ENCODE data around the gene MEGF11.

MEGF11 gene

DNA sequence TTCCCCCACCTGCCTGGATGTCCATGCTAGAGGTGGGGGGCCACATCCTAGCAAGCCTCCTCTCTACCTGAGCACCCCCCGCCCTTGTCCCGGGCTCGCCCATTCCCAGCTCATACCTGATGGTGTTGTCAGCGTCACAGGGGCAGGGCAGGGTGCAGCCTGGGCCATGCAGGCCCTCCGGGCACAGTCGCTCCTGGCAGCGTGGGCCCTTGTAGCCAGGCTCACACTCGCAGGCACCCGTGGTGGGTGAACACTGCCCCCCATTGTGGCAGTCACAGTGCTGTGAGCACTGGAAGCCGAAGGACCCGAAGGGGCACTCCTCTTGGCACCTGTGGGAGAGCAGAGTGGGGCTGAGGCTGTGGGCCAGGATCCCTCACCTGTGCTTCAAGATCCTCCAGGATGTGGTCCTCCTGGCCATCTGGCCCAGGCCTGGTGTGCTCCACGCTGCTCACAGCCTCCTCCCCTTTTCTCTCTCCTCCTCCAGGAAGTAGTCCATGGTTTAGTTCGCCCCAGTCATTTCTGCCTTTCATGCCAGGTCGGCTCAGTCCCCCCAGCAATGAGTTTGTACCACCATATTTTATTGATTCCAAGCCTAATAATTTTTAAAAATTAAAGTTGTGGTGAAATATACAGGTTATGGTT is 288.6 kb downstream of the MEGF11 start:
- TF ChIP-seq, protein P1, sequence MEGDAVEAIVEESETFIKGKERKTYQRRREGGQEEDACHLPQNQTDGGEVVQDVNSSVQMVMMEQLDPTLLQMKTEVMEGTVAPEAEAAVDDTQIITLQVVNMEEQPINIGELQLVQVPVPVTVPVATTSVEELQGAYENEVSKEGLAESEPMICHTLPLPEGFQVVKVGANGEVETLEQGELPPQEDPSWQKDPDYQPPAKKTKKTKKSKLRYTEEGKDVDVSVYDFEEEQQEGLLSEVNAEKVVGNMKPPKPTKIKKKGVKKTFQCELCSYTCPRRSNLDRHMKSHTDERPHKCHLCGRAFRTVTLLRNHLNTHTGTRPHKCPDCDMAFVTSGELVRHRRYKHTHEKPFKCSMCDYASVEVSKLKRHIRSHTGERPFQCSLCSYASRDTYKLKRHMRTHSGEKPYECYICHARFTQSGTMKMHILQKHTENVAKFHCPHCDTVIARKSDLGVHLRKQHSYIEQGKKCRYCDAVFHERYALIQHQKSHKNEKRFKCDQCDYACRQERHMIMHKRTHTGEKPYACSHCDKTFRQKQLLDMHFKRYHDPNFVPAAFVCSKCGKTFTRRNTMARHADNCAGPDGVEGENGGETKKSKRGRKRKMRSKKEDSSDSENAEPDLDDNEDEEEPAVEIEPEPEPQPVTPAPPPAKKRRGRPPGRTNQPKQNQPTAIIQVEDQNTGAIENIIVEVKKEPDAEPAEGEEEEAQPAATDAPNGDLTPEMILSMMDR (IDR thresholded peaks at IDR 0.05; ENCODE audit: insufficient read depth, low read length): no peak
- TF ChIP-seq, protein P2, sequence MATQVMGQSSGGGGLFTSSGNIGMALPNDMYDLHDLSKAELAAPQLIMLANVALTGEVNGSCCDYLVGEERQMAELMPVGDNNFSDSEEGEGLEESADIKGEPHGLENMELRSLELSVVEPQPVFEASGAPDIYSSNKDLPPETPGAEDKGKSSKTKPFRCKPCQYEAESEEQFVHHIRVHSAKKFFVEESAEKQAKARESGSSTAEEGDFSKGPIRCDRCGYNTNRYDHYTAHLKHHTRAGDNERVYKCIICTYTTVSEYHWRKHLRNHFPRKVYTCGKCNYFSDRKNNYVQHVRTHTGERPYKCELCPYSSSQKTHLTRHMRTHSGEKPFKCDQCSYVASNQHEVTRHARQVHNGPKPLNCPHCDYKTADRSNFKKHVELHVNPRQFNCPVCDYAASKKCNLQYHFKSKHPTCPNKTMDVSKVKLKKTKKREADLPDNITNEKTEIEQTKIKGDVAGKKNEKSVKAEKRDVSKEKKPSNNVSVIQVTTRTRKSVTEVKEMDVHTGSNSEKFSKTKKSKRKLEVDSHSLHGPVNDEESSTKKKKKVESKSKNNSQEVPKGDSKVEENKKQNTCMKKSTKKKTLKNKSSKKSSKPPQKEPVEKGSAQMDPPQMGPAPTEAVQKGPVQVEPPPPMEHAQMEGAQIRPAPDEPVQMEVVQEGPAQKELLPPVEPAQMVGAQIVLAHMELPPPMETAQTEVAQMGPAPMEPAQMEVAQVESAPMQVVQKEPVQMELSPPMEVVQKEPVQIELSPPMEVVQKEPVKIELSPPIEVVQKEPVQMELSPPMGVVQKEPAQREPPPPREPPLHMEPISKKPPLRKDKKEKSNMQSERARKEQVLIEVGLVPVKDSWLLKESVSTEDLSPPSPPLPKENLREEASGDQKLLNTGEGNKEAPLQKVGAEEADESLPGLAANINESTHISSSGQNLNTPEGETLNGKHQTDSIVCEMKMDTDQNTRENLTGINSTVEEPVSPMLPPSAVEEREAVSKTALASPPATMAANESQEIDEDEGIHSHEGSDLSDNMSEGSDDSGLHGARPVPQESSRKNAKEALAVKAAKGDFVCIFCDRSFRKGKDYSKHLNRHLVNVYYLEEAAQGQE (IDR thresholded peaks at IDR 0.05; ENCODE audit: insufficient replicate concordance, low read depth): no peak
- TF ChIP-seq POLR2AphosphoS5 (IDR thresholded peaks at IDR 0.05; ENCODE audit: low read depth) (no peak), GABPA (IDR thresholded peaks at IDR 0.05; ENCODE audit: low read depth) (no peak), SPI1 (IDR thresholded peaks at IDR 0.05; ENCODE audit: borderline replicate concordance, low read depth) (no peak)
- no peak overlapping the region for H3K4me3 ChIP-seq (replicated peaks; ENCODE audit: insufficient read depth, low read length)
- no peak for DNase-seq (ENCODE audit: low read depth in 1 of 2, low spot score in 1 of 2)
- H3K27ac ChIP-seq (replicated peaks): no peak overlapping the region
- peaks cover 6% of the 10 kb centered on the region for H3K27me3 ChIP-seq (ENCODE audit: insufficient read depth, poor library complexity, severe bottlenecking)

DNA sequence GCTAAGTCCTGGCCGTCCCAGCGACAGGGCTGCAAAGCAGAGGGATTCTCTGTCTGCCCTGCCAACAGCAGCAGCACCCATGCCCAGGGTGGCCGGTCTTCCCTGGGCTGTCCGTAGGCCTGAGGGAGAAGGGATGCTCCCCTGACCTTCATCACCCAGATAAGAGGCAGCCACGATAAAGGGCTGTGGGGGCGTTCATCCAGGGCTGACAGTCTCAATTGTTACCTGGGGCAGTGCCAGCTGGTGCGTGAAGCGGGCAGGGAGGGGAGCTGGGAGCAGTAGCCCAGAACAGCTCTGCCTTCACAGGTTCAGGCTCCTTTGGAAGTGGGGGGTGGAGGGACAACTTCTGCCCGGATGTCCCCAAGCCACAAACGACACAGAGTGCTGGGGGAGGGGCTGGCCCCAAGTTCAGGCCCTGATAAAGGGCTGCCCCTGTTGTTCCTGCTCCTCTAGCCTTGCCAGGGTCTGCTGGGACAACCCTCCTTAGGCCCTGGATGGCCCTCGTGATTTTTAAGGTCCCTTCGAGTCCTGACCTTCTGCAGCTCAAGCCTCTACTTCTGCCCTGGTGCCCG is 289.6 kb downstream of the MEGF11 start:
- no peak overlapping the region for H3K4me3 ChIP-seq (replicated peaks; ENCODE audit: insufficient read depth, low read length)
- no peak for DNase-seq (ENCODE audit: low read depth in 1 of 2, low spot score in 1 of 2)
- H3K27me3 ChIP-seq (ENCODE audit: insufficient read depth, poor library complexity, severe bottlenecking): peaks cover 6% of the 10 kb centered on the region
- no peak overlapping the region for H3K27ac ChIP-seq (replicated peaks)
- no peak for TF ChIP-seq SPI1 (IDR thresholded peaks at IDR 0.05; ENCODE audit: borderline replicate concordance, low read depth)
- TF ChIP-seq, protein P2 (IDR thresholded peaks at IDR 0.05; ENCODE audit: insufficient replicate concordance, low read depth): no peak
- no peak for TF ChIP-seq GABPA (IDR thresholded peaks at IDR 0.05; ENCODE audit: low read depth)
- TF ChIP-seq POLR2AphosphoS5 (IDR thresholded peaks at IDR 0.05; ENCODE audit: low read depth): no peak
- TF ChIP-seq, protein P1 (IDR thresholded peaks at IDR 0.05; ENCODE audit: insufficient read depth, low read length): no peak

GRCh38 chr15:65963358-65963757 is 290.2 kb downstream of the MEGF11 start:
- H3K27me3 ChIP-seq (ENCODE audit: insufficient read depth, poor library complexity, severe bottlenecking): peaks cover 6% of the 10 kb centered on the region
- H3K27ac ChIP-seq (replicated peaks): no peak overlapping the region
- no peak overlapping the region for H3K4me3 ChIP-seq (replicated peaks; ENCODE audit: insufficient read depth, low read length)
- no peak for TF ChIP-seq SPI1 (IDR thresholded peaks at IDR 0.05; ENCODE audit: borderline replicate concordance, low read depth)
- no peak for TF ChIP-seq GABPA (IDR thresholded peaks at IDR 0.05; ENCODE audit: low read depth)
- no peak for TF ChIP-seq POLR2AphosphoS5 (IDR thresholded peaks at IDR 0.05; ENCODE audit: low read depth)
- TF ChIP-seq, protein P1 (IDR thresholded peaks at IDR 0.05; ENCODE audit: insufficient read depth, low read length): no peak
- TF ChIP-seq, protein P2 (IDR thresholded peaks at IDR 0.05; ENCODE audit: insufficient replicate concordance, low read depth): no peak
- DNase-seq (ENCODE audit: low read depth in 1 of 2, low spot score in 1 of 2): no peak
